HG02973 (cell line): ENCODE results near the gene PRR5L.

Experiments used
- ATAC-seq: cut with Tn5 transposase; IDR thresholded peaks from one replicate; pipeline ENCODE4 v1.9.1; 2021; ENCODE audit warnings: moderate library complexity; ENCODE audit not compliant: unreplicated experiment

Gene PRR5L

GRCh38 chr11:36376009-36376887 lies 80.2 kb downstream of the PRR5L start:
- no peak for ATAC-seq

- no peak for ATAC-seq
These were observed 81.0 kb downstream of the PRR5L start for GRCh38 chr11:36376888-36377758.

GRCh38 chr11:36377759-36378564 lies 81.9 kb downstream of the PRR5L start:
- ATAC-seq: no peak

- ATAC-seq: no peak
These were observed 83.6 kb downstream of the PRR5L start for GRCh38 chr11:36379653-36380052.

GRCh38 chr11:36380296-36381014 lies 84.4 kb downstream of the PRR5L start:
- ATAC-seq: no peak

- no peak for ATAC-seq
These were observed 84.9 kb downstream of the PRR5L start for GRCh38 chr11:36381015-36381360.

GRCh38 chr11:36383195-36383594 lies 87.1 kb downstream of the PRR5L start:
- ATAC-seq: no peak

- no peak for ATAC-seq
These were observed 89.3 kb downstream of the PRR5L start for GRCh38 chr11:36385121-36385970.

- ATAC-seq: no peak
These were observed 90.3 kb downstream of the PRR5L start for GRCh38 chr11:36386411-36386810.

GRCh38 chr11:36388071-36388470 lies 92.0 kb downstream of the PRR5L start:
- ATAC-seq: no peak

GRCh38 chr11:36388951-36389350 lies 92.9 kb downstream of the PRR5L start:
- ATAC-seq: no peak

GRCh38 chr11:36389811-36390210 lies 93.7 kb downstream of the PRR5L start:
- ATAC-seq: no peak

- ATAC-seq: no peak
These were observed 94.9 kb downstream of the PRR5L start for GRCh38 chr11:36390963-36391471.

- no peak for ATAC-seq
These were observed 96.1 kb downstream of the PRR5L start for GRCh38 chr11:36392196-36392595.

- ATAC-seq: no peak
These were observed 98.0 kb downstream of the PRR5L start for GRCh38 chr11:36394056-36394455.

- ATAC-seq: no peak
These were observed 98.8 kb downstream of the PRR5L start for GRCh38 chr11:36394926-36395325.

- ATAC-seq: no peak
These were observed 100.1 kb downstream of the PRR5L start for GRCh38 chr11:36395978-36396736.

GRCh38 chr11:36398231-36398953 lies 102.3 kb downstream of the PRR5L start:
- ATAC-seq: no peak
